Stimulated activated CD4-positive, alpha-beta T cell treated with anti-CD3 and anti-CD28 coated beads, Interleukin-15, amount 100 ng/mL, for 1 hour (primary cell): Measurements from ENCODE around the gene RABL2B.

Source experiments
- DNase-seq, 2 donors: peaks; one replicate each; pipeline ENCODE4 v3.0.0-alpha.2; 2020; ENCODE audit warnings: low read depth in 1 of 2, low spot score in 1 of 2

The RABL2B gene

DNA sequence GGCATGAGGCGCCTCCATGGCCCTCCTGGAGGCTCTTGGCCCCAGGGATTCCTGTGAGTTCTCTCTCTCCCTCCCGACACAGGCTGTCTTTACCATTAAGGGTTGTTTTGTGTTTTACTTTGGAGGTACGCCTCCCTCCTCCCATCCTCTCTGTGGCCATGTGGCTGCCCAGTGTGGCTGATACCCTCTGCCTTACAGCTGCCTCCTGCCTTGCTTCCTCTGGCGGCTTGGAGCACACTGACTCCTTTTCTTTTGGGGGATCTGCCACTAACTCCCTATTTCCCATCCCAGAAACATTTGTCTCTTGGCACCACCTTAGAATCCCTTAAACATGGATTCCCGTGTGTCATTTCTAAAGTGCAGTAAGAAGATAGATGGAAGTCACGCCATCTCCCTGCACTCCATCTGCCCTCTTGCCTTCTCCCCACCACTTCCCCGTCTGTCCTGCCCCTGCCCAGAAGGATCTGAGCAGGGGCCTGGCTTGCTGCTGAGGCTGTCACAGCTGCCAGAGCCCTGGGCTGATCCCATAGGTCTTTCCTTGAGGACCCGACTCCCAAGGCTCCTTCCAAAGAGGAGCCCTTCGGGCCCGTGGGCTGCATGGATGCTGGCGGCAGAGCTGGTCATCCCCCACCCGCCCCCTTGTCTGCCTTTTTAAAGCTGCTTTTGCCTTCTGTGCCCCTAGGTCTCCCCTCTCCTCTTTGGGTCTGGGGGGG, 60.6 kb downstream of the RABL2B start:
- DNase-seq, result no peak

DNA sequence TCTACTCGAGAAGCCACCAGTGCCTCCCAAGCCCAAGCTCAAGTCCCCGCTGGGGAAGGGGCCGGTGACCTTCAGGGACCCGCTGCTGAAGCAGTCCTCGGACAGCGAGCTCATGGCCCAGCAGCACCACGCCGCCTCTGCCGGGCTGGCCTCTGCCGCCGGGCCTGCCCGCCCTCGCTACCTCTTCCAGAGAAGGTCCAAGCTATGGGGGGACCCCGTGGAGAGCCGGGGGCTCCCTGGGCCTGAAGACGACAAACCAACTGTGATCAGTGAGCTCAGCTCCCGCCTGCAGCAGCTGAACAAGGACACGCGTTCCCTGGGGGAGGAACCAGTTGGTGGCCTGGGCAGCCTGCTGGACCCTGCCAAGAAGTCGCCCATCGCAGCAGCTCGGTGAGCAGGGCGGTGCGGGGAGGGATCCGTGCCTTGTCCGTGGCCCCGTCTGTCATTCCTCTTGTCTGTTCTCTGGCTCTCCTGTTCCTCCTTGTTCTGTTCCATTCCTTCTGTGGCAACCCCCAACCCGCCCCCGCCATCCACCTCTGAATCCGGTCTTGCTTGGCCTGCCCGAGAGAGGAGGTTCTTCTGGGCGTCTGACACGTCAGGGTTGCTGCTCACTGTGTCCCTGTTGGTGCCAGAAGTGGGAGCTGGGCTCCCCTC, 61.3 kb downstream of the RABL2B start:
- no peak for DNase-seq

DNA sequence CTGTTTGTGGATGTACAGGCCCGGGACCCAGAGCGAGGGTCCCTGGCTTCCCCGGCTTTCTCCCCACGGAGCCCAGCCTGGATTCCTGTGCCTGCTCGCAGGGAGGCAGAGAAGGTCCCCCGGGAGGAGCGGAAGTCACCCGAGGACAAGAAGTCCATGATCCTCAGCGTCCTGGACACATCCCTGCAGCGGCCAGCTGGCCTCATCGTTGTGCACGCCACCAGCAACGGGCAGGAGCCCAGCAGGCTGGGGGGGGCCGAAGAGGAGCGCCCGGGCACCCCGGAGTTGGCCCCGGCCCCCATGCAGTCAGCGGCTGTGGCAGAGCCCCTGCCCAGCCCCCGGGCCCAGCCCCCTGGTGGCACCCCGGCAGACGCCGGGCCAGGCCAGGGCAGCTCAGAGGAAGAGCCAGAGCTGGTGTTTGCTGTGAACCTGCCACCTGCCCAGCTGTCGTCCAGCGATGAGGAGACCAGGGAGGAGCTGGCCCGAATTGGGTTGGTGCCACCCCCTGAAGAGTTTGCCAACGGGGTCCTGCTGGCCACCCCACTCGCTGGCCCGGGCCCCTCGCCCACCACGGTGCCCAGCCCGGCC, 62.1 kb downstream of the RABL2B start:
- DNase-seq, result no peak

GRCh38 chr22:50720301-50721256, 62.9 kb downstream of the RABL2B start:
- DNase-seq, result no peak

- no peak for DNase-seq
Observed at GRCh38 chr22:50719814-50720300, 63.6 kb downstream of the RABL2B start.

GRCh38 chr22:50718352-50718709, 65.1 kb downstream of the RABL2B start:
- no peak for DNase-seq

DNA sequence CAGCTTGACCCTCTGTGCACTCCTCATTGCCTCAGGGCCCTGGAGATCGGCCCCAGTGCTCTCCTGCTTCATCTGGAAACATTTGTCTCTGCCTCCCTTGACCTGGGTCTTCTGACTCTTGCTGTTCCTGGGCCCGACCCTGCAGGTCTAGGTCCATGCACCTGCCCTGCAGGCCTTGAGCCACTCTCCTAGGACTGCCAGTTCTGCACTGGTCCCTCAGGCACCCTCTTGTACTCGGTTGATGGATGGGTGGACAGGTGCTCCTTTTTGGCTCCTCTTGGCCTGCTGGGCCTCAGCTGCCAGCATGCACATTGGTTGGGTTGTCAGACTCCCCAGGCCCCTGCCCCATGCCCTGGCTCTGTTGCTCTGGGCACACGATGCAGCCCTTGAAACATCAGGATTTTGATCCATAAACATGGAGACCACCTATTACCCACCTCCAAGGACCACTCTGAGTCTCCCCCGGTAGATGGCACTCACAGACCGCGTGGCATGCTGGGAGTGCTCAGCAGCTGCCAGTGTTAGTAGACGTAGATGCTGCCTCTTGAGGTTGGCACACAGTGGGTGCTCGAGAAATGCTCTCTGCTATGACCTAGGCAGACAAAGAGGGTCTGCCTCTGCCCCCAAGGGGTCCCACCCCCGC, 65.6 kb downstream of the RABL2B start:
- DNase-seq, result no peak
